NCI-H2171 treated with DMSO at 0.1 percent for 48 hours (cell line): ENCODE measurements around the gene FBN3.

Source experiments
- DNase-seq: peaks from one replicate; lab custom pipeline; 2025; lab: John Stamatoyannopoulos, UW

Gene FBN3

DNA sequence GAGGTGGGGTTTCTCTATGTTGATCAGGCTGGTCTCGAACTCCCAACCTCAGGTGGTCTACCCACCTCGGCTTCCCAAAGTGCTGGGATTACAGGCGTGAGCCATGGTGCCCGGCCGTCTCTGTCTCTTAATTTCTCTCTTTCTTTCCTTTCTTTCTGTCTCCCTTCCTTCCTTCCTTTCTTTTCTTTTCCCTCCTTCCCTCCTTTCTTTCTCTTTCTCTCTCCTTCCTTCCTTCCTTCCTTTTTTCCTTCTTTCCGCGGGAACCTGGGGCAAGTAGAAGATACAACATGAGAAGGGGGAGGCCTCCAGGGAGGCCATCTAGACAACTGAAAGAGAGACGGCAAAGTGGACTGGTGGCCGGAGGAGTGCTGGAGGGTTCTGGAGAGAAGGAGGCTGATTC is 128.7 kb downstream of the FBN3 start:
- no peak for DNase-seq

DNA sequence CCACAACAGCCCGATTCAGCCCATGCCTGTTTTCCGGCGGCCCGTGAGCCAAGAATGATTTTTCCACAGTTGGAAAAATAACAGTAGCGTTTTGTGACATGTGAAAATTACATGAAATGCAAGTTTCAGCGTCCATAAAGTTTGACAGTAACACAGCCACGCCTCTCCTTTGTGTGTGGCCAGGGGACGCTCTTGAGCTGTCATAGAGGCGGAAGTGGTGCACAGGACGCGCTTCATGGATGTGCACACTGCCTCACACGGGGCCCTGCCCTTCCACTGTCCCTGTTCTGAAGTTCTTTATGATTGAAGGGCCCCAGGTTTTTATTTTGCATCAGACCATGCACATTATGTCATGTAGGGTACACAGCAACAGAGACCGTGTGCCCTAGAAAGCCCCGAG is 131.6 kb downstream of the FBN3 start:
- no peak for DNase-seq
